Measurements from ENCODE around the gene THUMPD3. TPM values are rescaled to one million over a fixed set of nuclear protein-coding genes. Genes with fewer than 3 reads are reported as not detected.
A peak's percentile ranks its signal among the peaks of the same experiment; 100 is the strongest.

The THUMPD3 gene
- total and polyA plus RNA-seq, 12 donors, result 40.3 to 72.1 (median 52.5) TPM

GRCh38 chr3:9347887-9348286, 15.0 kb upstream of the THUMPD3 start:
- H3K27ac ChIP-seq, result no peak overlapping the region
- no peak overlapping the region for H3K4me3 ChIP-seq
- no peaks in the 10 kb centered on the region for H3K27me3 ChIP-seq
- intact Hi-C loops (cut with DNase I), result no loop called here
- peaks cover 0 to 7% (median 0%) of the 10 kb centered on the region in 9 donors for H3K36me3 ChIP-seq
- TF ChIP-seq CTCF (IDR thresholded peaks at IDR 0.05), result no peak
- DNase-seq (no peak), ATAC-seq (no peak)
- H3K4me1 ChIP-seq, result peaks cover 0 to 2% (median 0%) of the 10 kb centered on the region in 9 donors
- WGBS, 2 donors, result 52 to 71% methylated on average over 2 of the region's 2 CpGs
- no peaks in the 10 kb centered on the region for H3K9me3 ChIP-seq

GRCh38 chr3:9349321-9350117, 13.3 kb upstream of the THUMPD3 start:
- Histone ChIP-seq H3K27me3 (no peaks in the 10 kb centered on the region), H3K27ac (no peak overlapping the region), H3K4me1 (peaks cover 0 to 10% (median 4%) of the 10 kb centered on the region in 9 donors), H3K9me3 (no peaks in the 10 kb centered on the region), H3K4me3 (no peak overlapping the region), H3K36me3 (peaks cover 0 to 7% (median 0%) of the 10 kb centered on the region in 9 donors)
- DNase-seq, result no peak
- TF ChIP-seq CTCF (IDR thresholded peaks at IDR 0.05), result no peak
- intact Hi-C loops (cut with DNase I), result loop anchor here in 5 of 10 donors (5.0 to 10.0 kb wide), 3 partner anchors 73 to 295 kb away; partner anchors contain the start of gene MTMR14 (in 1 of the 5)
- whole genome bisulfite sequencing, 2 donors, result 46 to 60% methylated on average over 2 of the region's 2 CpGs
- no peak for ATAC-seq

- H3K4me3 ChIP-seq, result no peak overlapping the region
- intact Hi-C loops (cut with DNase I), result loop anchor here in 5 of 10 donors (5.0 to 10.0 kb wide), 3 partner anchors 71 to 293 kb away; partner anchors contain the start of gene MTMR14 (in 1 of the 5)
- H3K27ac ChIP-seq, result no peak overlapping the region
- H3K9me3 ChIP-seq, result no peaks in the 10 kb centered on the region
- H3K27me3 ChIP-seq, result no peaks in the 10 kb centered on the region
- peaks cover 0 to 7% (median 0%) of the 10 kb centered on the region in 9 donors for H3K36me3 ChIP-seq
- H3K4me1 ChIP-seq, result peaks cover 0 to 14% (median 4%) of the 10 kb centered on the region in 9 donors
- 60 to 62% methylated on average over 3 of the region's 3 CpGs for WGBS, 2 donors
- no peak for ATAC-seq
- no peak for TF ChIP-seq CTCF (IDR thresholded peaks at IDR 0.05)
- no peak for DNase-seq
These were observed 11.1 kb upstream of the THUMPD3 start for GRCh38 chr3:9351709-9352126.

- Histone ChIP-seq H3K9me3 (no peaks in the 10 kb centered on the region), H3K27me3 (no peaks in the 10 kb centered on the region), H3K27ac (no peak overlapping the region), H3K36me3 (peaks cover 0 to 7% (median 0%) of the 10 kb centered on the region in 9 donors), H3K4me3 (no peak overlapping the region), H3K4me1 (peaks cover 0 to 14% (median 4%) of the 10 kb centered on the region in 9 donors)
- peak; percentile 77 to 95 (median 88) for TF ChIP-seq CTCF (IDR thresholded peaks at IDR 0.05)
- peak; percentile 45 to 70 for DNase-seq
- WGBS, 2 donors, result 29 to 30% methylated on average over 7 of the region's 7 CpGs
- intact Hi-C loops (cut with DNase I), result loop anchor here in 5 of 10 donors (5.0 to 10.0 kb wide), 3 partner anchors 69 to 292 kb away; partner anchors contain the start of gene MTMR14 (in 1 of the 5)
- peak; percentile 61 to 87 (median 80) for ATAC-seq
These were observed 9.7 kb upstream of the THUMPD3 start for GRCh38 chr3:9352917-9353752.

Measured in heart right ventricle (tissue), 16 donors.